ENCODE data around the gene PCDH12.

- TF ChIP-seq CTCF (IDR thresholded peaks at IDR 0.05) (no peak), POLR2AphosphoS5 (IDR thresholded peaks at IDR 0.05) (no peak), POLR2A (IDR thresholded peaks at IDR 0.05) (no peak), EP300 (IDR thresholded peaks at IDR 0.05) (no peak)
These were observed 28.5 kb downstream of the PCDH12 start for GRCh38 chr5:141929398-141930058.
